ENCODE data around the gene FAM184A.
"Not testable (repeated sequence)": the region's sequence is repeated elsewhere in the genome, so short reads cannot be mapped to it uniquely, and the experiment has no call there.

Gene FAM184A

DNA sequence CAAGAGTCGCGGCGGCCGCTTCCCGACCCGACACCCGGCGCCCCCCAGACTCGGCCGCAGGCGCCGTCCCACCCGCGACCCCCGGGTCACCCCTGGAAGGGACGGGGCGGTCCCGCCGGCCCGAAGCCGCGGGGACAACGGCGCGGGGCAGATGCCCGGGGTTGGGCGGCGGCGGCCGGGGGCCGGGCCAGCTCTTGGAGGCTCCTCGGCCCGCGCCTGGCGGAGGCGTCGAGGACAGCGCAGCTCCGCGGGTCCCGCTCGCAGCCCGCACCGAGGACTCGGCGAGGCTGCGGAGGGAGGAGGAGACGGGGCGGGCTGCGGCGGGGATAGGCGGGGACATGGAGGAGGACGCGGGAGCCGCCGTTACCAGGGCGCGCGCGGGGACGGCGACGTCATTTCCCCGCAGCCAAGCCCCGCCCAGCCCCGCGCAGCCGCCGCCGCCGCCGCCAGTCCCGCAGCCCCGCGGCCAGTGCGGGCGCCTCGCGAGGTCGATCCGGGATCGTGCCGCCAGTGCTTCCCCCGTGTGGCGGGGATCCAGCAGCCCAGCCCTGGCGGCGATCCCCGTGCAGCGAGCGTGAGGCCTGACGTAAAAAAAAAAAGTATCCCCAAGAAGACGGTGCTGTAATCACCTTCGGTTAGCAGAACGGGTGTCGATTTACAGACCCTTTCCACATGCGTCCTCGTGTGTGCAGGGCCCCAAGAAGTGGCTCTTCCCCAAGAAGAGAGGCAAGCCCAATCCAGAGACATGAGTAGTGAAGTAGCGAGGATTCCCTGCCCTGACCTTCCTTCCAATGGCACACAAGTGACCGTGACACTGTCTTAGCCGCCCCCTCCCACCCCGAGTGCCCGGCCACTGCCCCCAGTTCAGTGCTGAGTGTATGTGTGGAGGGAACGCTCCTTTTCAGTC is at the start of gene FAM184A:
Gene FAM184A, minus strand, starts transcription at position 289 of the 907 bp plus-strand sequence. CDS start 365 bp downstream, outside the sequence.
- peak; percentile 46 for DNase-seq (ENCODE audit: low spot score)

GRCh38 chr6:119127627-119128026 is 49.2 kb upstream of the FAM184A start:
- DNase-seq (ENCODE audit: low spot score) = no peak

GRCh38 chr6:119126826-119127225 is 48.4 kb upstream of the FAM184A start:
- no peak for DNase-seq (ENCODE audit: low spot score)

DNA sequence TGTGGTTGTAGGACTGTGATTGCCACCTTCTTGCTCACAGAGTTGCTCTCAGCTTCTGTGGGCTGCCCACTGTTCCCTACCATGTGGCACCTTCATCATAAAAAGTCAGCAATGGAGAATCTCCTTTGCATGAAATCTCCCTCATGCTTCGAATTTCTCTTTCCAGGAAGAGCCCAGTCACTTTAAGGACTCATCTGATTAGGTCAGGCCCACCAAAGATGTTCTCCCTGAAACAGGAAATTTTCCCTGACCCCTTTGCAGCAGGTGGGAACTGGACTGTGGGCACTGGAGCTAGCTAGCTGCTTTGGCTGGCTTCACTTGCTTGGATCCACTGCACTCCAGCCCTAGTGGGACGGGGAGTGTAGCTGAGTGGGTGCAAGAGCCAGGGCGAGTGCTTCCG is 47.7 kb upstream of the FAM184A start:
- DNase-seq (ENCODE audit: low spot score) = no peak

- no peak for DNase-seq (ENCODE audit: low spot score)
Observed at GRCh38 chr6:119125576-119125975, 47.1 kb upstream of the FAM184A start.

DNA sequence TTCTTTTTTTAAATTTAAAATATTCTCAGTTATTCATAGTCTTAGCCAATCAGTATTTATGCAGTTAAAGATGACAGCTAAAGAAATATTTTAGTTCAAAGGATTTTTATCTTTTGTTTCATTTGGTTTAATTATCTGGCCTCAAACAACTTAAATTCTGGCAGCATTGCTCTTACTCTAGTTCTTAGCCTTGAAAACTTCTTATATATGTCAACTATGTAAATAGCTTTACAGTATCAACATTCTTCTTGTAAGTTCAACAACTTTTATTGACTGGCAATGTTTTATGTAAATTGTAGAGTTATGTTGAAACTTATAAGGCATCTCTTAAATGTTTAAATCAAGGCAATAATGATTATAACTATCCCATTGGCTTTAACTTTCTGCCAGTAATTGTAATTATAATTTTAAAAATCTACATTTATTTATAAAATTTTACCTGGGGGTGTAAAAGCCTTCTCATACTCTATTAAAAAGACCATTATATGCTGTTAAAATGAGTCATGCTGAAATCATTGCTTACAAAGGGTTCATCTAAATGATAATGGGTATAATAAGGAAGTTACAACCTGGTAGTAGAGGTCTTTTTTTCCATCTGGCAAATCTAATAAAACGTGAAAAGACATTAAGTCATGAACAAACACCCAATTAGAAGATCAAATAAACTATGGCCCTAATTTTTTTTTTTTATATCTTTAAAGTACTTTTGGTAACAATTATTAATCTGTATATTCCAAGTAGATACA is 45.8 kb upstream of the FAM184A start:
- no peak for DNase-seq (ENCODE audit: low spot score)

- DNase-seq (ENCODE audit: low spot score) = no peak
Observed at GRCh38 chr6:119122336-119122735, 43.9 kb upstream of the FAM184A start.

GRCh38 chr6:119121367-119121766 is 42.9 kb upstream of the FAM184A start:
- DNase-seq (ENCODE audit: low spot score) = no peak

GRCh38 chr6:119119989-119120388 is 41.5 kb upstream of the FAM184A start:
- DNase-seq (ENCODE audit: low spot score) = no peak

GRCh38 chr6:119119062-119119461 is 40.6 kb upstream of the FAM184A start:
- not testable (repeated sequence) for DNase-seq (ENCODE audit: low spot score)

- DNase-seq (ENCODE audit: low spot score) = no peak
Observed at GRCh38 chr6:119116712-119117281, 38.3 kb upstream of the FAM184A start.

GRCh38 chr6:119113961-119114360 is 35.5 kb upstream of the FAM184A start:
- no peak for DNase-seq (ENCODE audit: low spot score)

DNA sequence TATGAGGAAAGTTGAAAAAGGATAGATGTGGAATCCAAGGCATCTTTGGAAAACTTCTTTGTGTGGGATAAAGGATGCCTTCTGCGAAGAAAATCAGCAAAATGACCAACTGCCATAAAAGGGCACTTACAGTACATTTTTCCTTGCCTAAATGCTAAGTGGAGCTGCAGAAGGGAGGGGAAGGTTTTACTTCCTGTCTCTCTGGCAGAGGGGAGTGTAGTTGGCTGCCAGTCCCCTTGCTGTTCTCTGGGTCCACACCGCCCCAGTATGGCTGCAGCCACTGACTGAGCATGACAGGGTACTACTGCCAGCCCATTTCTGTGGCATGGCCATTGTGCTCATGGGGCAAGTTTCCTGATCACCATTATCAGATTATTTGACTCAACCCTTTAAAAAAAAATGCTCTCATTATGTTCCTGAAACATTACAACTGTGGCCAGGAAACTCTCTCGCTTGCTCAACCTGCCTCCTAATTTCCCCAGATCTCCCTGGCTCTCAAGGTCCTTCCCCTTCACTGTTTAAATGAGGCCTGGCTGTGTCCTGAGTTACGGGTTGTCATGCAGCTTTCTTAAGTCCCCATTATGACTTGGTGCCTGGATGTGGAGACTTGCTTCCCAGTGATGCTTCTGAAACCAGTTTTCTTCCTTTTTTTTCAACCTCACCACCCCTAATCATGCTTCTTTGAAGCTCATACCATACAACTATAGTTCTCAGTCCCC is 34.5 kb upstream of the FAM184A start:
- DNase-seq (ENCODE audit: low spot score) = no peak

DNA sequence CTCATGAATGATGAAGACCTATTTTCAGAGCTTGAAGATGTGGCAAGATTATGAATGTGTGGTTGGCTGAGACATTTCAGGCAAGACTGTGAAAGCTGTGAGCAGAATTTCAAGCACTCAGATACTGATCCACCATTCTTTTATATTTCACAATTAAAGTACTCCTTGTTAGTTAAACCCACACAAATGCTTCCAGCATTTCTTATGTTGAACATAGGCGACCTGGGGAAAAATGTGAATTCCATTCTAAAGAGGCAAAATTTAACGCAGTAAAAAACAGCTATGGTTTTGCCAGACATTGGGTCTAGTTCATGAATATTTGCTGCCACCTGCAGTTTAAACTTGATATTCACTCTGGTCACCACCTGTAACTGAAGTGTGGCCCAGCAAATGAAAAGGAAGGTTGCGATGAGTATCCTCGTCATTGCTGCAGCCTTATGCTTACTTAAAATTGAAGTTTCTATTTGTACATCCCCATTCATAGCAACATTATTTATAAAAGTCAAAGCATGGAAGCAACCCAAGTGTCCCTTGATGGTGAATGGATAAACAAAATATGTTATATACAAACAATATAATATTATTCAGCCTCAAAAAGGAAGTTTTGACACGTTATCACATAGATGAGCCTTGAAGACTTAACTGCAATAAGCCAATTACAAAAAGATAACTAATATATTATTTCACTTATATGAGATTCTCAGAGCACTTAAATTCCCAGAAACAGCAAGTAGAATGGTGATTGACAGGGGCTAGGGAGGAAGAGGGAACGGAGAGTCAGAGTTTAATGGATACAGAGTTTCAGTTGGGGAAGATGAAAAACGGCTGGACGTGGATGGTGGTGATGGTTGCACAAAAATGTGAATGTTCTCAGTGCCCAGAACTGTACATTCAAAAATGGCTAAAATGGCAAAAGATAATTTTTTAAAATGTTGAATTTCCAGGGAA is 32.4 kb upstream of the FAM184A start:
- peak; percentile 69 for DNase-seq (ENCODE audit: low spot score)

GRCh38 chr6:119109654-119110325 is 31.3 kb upstream of the FAM184A start:
- DNase-seq (ENCODE audit: low spot score) = no peak

GRCh38 chr6:119108076-119108475 is 29.6 kb upstream of the FAM184A start:
- DNase-seq (ENCODE audit: low spot score) = no peak

DNA sequence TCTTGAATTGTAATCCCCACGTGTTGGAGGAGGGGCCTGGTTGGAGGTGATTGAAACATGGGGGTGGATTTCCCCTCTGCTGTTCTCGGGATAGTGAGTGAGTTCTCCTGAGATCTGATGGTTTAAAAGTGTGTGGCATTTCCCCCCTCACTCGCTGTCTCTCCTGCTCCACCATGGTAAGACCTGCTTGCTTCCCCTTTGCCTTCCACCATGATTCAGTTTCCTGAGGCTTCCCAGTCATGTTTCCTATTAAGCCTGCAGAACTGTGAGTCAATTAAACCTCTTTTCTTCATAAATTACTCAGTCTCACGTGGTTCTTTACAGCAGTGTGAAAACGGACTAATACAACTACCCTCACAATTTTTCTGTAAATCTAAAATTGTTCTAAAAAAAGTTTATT is 26.8 kb upstream of the FAM184A start:
- no peak for DNase-seq (ENCODE audit: low spot score)

DNA sequence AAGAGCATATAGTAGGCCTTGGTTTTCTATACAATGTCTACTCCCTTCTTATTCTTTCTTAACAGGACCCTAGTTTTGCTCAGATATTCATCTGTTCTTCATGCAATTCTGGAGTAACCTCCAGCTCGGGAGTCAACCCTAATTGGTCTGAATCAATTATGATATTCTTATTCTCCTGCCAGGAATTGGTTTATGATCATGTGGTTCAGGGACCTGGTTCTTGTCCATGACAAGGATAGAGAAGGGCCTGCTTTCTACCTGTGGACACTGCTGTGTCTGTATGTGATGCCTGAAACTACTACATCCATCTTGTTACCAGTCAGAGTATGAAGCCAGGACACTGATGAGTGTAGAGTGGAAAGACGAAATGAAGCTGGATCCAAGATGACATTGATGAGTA is 24.4 kb upstream of the FAM184A start:
- no peak for DNase-seq (ENCODE audit: low spot score)

DNA sequence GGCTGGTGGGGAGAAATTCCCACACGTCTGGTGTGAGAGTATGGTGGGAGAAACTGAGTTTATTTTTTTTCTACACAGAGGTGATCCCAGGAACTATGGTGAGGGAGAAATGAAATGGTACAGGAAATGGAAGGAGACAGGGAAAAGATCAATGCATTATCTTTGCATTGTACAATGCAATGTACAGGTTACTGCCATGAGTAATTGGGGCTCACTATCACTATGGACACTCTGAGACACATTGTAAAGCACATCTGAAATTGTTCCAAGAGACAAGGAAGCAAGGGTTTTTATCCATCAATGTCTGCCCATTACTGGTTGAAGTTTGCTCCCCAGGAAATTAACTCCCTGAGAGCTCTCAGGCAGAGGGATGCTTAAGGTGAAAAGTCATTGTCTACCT is 21.7 kb upstream of the FAM184A start:
- no peak for DNase-seq (ENCODE audit: low spot score)

DNA sequence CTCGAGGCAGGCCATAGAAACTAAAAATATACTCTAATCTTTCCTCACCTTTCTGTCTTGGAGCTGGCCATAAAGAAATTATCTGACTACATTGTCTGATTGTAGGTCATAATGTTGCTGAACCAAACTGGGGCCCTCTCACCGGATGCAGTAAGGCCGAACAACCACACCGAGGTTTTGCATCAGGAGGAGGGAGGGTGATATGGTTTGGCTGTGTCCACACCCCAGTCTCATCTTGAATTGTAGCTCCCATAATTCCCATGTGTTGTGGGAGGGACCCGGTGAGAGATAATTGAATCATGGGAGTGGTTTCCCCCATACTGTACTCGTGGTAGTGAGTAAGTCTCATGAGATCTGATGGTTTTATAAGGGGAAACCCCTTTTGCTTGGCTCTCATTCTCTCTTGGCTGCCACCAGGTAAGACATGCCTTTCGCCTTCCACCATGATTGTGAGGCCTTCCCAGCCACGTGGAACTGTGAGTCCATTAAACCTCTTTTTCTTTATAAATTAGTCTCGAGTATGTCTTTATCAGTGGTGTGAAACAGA is 19.4 kb upstream of the FAM184A start:
- not testable (repeated sequence) for DNase-seq (ENCODE audit: low spot score)

Measured in pons (tissue), 1 donor.